ENCODE measurements around the gene C19orf18. TPM values are rescaled to one million over a fixed set of nuclear protein-coding genes. Genes with fewer than 3 reads are reported as not detected.

C19orf18 gene
- total RNA-seq, 2 experiments from 2014 or later: 0.79 to 0.91 TPM

DNA sequence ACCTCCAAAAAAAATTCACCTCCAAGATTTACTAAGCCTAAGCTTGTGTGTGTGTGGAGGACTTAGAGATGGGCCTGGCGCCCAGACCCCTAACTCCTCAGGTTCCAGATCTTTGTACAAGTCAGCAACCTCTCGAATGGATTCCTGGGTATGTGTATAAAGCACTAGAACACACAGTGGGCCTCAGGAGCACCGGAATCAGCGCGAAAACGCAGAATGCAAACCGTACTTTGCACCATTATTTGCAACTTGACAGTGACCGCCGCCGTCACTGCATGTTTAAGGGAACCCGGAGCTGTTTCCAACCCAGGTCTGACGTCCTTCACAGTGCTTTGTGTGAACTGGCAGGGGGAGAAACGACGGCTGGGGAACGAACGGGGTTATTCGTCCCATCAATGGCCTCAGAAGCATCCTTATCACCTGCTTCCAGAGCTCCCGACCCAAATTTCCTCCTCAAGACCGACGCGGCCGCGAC lies 27.6 kb upstream of the C19orf18 start:
- Mint-ChIP-seq H3K9me3 (peaks cover 39% of the 10 kb centered on the region), H3K4me1 (peaks cover 21% of the 10 kb centered on the region), H3K27me3 (no peaks in the 10 kb centered on the region), H3K4me3 (peak overlapping the region; percentile 83), H3K27ac (peak overlapping the region; percentile 84), H3K36me3 (peaks cover 83% of the 10 kb centered on the region)
- no peak for DNase-seq
- peak; percentile 38 for ATAC-seq (ENCODE audit: low read depth)
- POLR2A ChIA-PET: interaction anchor here (0.6 to 4.4 kb wide), 16 partner anchors 17 to 639 kb away, joined by 3 to 31 read pairs (median 4); partner anchors contain the start of genes TRAPPC2B, ZNF135, ZNF211 and ZNF274

GRCh38 chr19:58000677-58001076 lies 26.3 kb upstream of the C19orf18 start:
- H3K27ac Mint-ChIP-seq: no peak overlapping the region
- H3K4me1 Mint-ChIP-seq: peaks cover 21% of the 10 kb centered on the region
- ATAC-seq (ENCODE audit: low read depth) (no peak), DNase-seq (no peak)
- peaks cover 39% of the 10 kb centered on the region for H3K9me3 Mint-ChIP-seq
- H3K27me3 Mint-ChIP-seq: no peaks in the 10 kb centered on the region
- peak overlapping the region; percentile 83 for H3K4me3 Mint-ChIP-seq
- H3K36me3 Mint-ChIP-seq: peaks cover 83% of the 10 kb centered on the region
- POLR2A ChIA-PET: interaction anchor here (4.4 kb wide), 1 partner anchor 58 kb away, joined by 31 read pairs; the partner anchor contains the start of gene ZNF135

GRCh38 chr19:57992841-57993240 lies 18.5 kb upstream of the C19orf18 start:
- Mint-ChIP-seq H3K36me3 (peaks cover 79% of the 10 kb centered on the region), H3K4me3 (no peak overlapping the region), H3K4me1 (no peaks in the 10 kb centered on the region), H3K27me3 (no peaks in the 10 kb centered on the region), H3K27ac (no peak overlapping the region), H3K9me3 (peaks cover 46% of the 10 kb centered on the region)
- ATAC-seq (ENCODE audit: low read depth): no peak
- no peak for DNase-seq
- POLR2A ChIA-PET: no interaction called here

- Mint-ChIP-seq H3K27ac (no peak overlapping the region), H3K4me1 (no peaks in the 10 kb centered on the region), H3K36me3 (peaks cover 64% of the 10 kb centered on the region), H3K27me3 (no peaks in the 10 kb centered on the region), H3K9me3 (peaks cover 48% of the 10 kb centered on the region), H3K4me3 (no peak overlapping the region)
- POLR2A ChIA-PET: no interaction called here
- ATAC-seq (ENCODE audit: low read depth) (no peak), DNase-seq (no peak)
These were observed 4.4 kb upstream of the C19orf18 start for GRCh38 chr19:57978586-57979289.

DNA sequence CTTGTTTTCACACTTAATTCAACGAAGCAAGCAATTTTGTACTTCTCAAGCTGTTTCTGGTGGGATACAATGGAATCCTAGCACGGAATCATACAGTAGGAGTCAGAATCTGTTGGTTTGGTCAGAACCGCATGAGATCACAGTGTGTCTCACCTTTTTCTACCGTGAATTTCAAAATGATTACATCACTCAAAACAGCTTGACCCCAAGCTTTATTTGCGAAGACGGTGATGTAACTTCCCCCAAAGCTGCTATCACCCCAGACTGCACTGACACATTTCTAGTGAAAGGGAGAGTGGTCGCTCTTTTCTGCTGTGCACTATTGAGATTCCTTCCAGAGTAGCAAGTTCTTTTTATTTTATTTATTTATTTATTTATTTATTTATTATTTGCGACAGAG lies 9.6 kb downstream of the C19orf18 start:
- no peak overlapping the region for H3K27ac Mint-ChIP-seq
- ATAC-seq (ENCODE audit: low read depth) (no peak), DNase-seq (no peak)
- H3K36me3 Mint-ChIP-seq: peaks cover 2% of the 10 kb centered on the region
- no peaks in the 10 kb centered on the region for H3K27me3 Mint-ChIP-seq
- POLR2A ChIA-PET: no interaction called here
- H3K4me3 Mint-ChIP-seq: no peak overlapping the region
- H3K4me1 Mint-ChIP-seq: no peaks in the 10 kb centered on the region
- H3K9me3 Mint-ChIP-seq: peaks cover 23% of the 10 kb centered on the region

- H3K36me3 Mint-ChIP-seq: peaks cover 2% of the 10 kb centered on the region
- DNase-seq (no peak), ATAC-seq (ENCODE audit: low read depth) (no peak)
- H3K9me3 Mint-ChIP-seq: peaks cover 24% of the 10 kb centered on the region
- H3K27me3 Mint-ChIP-seq: no peaks in the 10 kb centered on the region
- no peak overlapping the region for H3K27ac Mint-ChIP-seq
- POLR2A ChIA-PET: no interaction called here
- no peaks in the 10 kb centered on the region for H3K4me1 Mint-ChIP-seq
- no peak overlapping the region for H3K4me3 Mint-ChIP-seq
These were observed 12.5 kb downstream of the C19orf18 start for GRCh38 chr19:57961785-57962184.

DNA sequence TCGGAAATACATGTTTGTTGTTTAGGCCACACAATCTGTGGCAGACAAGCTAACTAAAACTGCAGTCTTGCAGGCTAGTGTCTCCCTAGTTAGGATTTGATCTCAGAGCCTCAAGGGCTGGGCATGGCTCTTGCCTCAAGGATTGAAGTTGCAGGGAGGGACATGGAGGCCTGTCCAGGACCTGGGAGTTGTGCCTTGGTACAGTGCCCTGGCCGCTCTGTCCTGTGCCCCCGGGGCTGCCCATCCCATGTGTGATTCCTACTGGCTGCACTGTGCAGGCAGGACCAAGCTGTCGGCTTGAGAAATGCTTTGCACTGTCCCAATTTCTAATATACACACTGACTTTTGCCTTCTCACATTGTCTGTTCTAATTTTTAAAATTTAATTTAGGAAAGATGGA lies 19.3 kb downstream of the C19orf18 start:
- peaks cover 6% of the 10 kb centered on the region for H3K36me3 Mint-ChIP-seq
- no peak overlapping the region for H3K4me3 Mint-ChIP-seq
- H3K27ac Mint-ChIP-seq: no peak overlapping the region
- no peaks in the 10 kb centered on the region for H3K4me1 Mint-ChIP-seq
- ATAC-seq (ENCODE audit: low read depth) (no peak), DNase-seq (no peak)
- H3K27me3 Mint-ChIP-seq: no peaks in the 10 kb centered on the region
- POLR2A ChIA-PET: no interaction called here
- peaks cover 26% of the 10 kb centered on the region for H3K9me3 Mint-ChIP-seq

GRCh38 chr19:57949702-57950101 lies 24.6 kb downstream of the C19orf18 start:
- DNase-seq (no peak), ATAC-seq (ENCODE audit: low read depth) (no peak)
- Mint-ChIP-seq H3K9me3 (peaks cover 19% of the 10 kb centered on the region), H3K4me1 (peaks cover 15% of the 10 kb centered on the region), H3K27ac (no peak overlapping the region), H3K27me3 (no peaks in the 10 kb centered on the region), H3K4me3 (no peak overlapping the region), H3K36me3 (peaks cover 15% of the 10 kb centered on the region)
- POLR2A ChIA-PET: no interaction called here

- H3K27me3 Mint-ChIP-seq: no peaks in the 10 kb centered on the region
- no peak overlapping the region for H3K4me3 Mint-ChIP-seq
These were observed 25.0 kb downstream of the C19orf18 start for GRCh38 chr19:57949296-57949695.

GRCh38 chr19:57947419-57948134 lies 26.8 kb downstream of the C19orf18 start, which contains the start of gene ZNF256:
Gene ZNF256, minus strand, starts transcription at chr19:57947706. Its CDS starts 232 bp downstream, at chr19:57947474.
- POLR2A ChIA-PET: no interaction called here
- Mint-ChIP-seq H3K27ac (peak within 1 kb of the TSS; percentile 92), H3K27me3 (no peaks in the 10 kb centered on the region), H3K36me3 (peaks cover 36% of the 10 kb centered on the region), H3K9me3 (peaks cover 20% of the 10 kb centered on the region), H3K4me3 (peak within 1 kb of the TSS; percentile 95), H3K4me1 (peaks cover 15% of the 10 kb centered on the region)
- DNase-seq: peak; percentile 88
- peak; percentile 96 for ATAC-seq (ENCODE audit: low read depth)

More at GRCh38 chr19:57949296-57949695, 25.0 kb downstream of the C19orf18 start:
- peaks cover 17% of the 10 kb centered on the region for H3K9me3 Mint-ChIP-seq
- ATAC-seq (ENCODE audit: low read depth) (no peak), DNase-seq (no peak)
- H3K27ac Mint-ChIP-seq: no peak overlapping the region
- peaks cover 19% of the 10 kb centered on the region for H3K36me3 Mint-ChIP-seq
- POLR2A ChIA-PET: no interaction called here
- H3K4me1 Mint-ChIP-seq: peaks cover 15% of the 10 kb centered on the region

GRCh38 chr19:57947088-57947418 lies 27.3 kb downstream of the C19orf18 start:
- POLR2A ChIA-PET: no interaction called here
- DNase-seq: no peak
- no peak for ATAC-seq (ENCODE audit: low read depth)
- peak overlapping the region; percentile 95 for H3K4me3 Mint-ChIP-seq
- H3K4me1 Mint-ChIP-seq: peaks cover 15% of the 10 kb centered on the region
- peak overlapping the region; percentile 7 for H3K27ac Mint-ChIP-seq
- peaks cover 41% of the 10 kb centered on the region for H3K36me3 Mint-ChIP-seq
- no peaks in the 10 kb centered on the region for H3K27me3 Mint-ChIP-seq
- peaks cover 23% of the 10 kb centered on the region for H3K9me3 Mint-ChIP-seq

DNA sequence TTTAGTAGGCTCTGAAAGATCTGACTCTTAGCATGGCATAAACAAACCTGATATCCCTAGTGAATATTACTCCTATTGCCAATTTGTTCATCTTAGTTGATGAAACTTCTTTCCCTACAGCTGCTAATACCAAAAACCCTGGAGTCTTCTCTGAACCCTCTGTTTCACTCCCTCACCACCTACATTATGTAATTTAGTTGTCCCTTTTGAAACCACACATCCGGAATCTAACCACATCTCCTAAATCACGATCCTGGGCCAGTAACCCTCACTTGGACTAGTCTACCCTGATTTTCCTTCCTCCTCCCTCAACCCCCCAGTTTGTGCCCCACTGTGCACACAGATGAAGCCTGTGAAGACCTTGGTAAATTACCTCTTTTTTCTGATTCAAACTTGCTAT lies 28.0 kb downstream of the C19orf18 start:
- peaks cover 15% of the 10 kb centered on the region for H3K4me1 Mint-ChIP-seq
- H3K27ac Mint-ChIP-seq: peak overlapping the region; percentile 9
- POLR2A ChIA-PET: interaction anchor here (0.8 kb wide), 1 partner anchor 11 kb away, joined by 3 read pairs; the partner anchor contains the start of gene ZNF418
- no peaks in the 10 kb centered on the region for H3K27me3 Mint-ChIP-seq
- peaks cover 49% of the 10 kb centered on the region for H3K36me3 Mint-ChIP-seq
- DNase-seq (no peak), ATAC-seq (ENCODE audit: low read depth) (no peak)
- peak overlapping the region; percentile 95 for H3K4me3 Mint-ChIP-seq
- H3K9me3 Mint-ChIP-seq: peaks cover 28% of the 10 kb centered on the region

DNA sequence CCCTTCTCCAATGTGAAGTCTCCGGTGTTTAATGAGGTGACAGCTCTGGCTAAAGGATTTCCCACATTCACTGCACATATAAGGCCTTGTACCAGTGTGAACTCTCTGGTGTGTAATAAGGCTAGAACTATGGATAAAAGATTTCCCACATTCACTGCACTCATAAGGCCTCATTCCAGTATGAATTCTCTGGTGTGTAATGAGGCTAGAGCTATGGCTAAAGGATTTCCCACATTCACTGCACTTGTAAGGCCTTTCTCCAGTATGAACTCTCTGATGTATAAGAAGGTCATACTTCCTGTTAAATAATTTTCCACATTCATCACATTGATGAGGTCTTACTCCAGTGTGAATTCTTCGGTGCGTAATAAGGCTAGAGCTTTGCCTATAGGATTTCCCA lies 32.7 kb downstream of the C19orf18 start:
- H3K9me3 Mint-ChIP-seq: peaks cover 41% of the 10 kb centered on the region
- POLR2A ChIA-PET: no interaction called here
- H3K36me3 Mint-ChIP-seq: peaks cover 87% of the 10 kb centered on the region
- no peaks in the 10 kb centered on the region for H3K27me3 Mint-ChIP-seq
- H3K4me3 Mint-ChIP-seq: no peak overlapping the region
- peaks cover 10% of the 10 kb centered on the region for H3K4me1 Mint-ChIP-seq
- H3K27ac Mint-ChIP-seq: no peak overlapping the region
- no peak for ATAC-seq (ENCODE audit: low read depth)
- no peak for DNase-seq
